ENCODE results near the gene GHRL.
"Not testable (repeated sequence)": the region's sequence is repeated elsewhere in the genome, so short reads cannot be mapped to it uniquely, and the experiment has no call there.

The GHRL gene

GRCh38 chr3:10273702-10274305 lies 18.9 kb downstream of the GHRL start:
- no peak for DNase-seq (ENCODE audit: low read depth, low spot score)

- DNase-seq (ENCODE audit: low read depth, low spot score), result no peak
Observed at GRCh38 chr3:10272977-10273376, 19.8 kb downstream of the GHRL start.

- DNase-seq (ENCODE audit: low read depth, low spot score), result not testable (repeated sequence)
Observed at GRCh38 chr3:10272476-10272875, 20.3 kb downstream of the GHRL start.

GRCh38 chr3:10269443-10269842 lies 23.3 kb downstream of the GHRL start:
- DNase-seq (ENCODE audit: low read depth, low spot score), result no peak

- DNase-seq (ENCODE audit: low read depth, low spot score), result no peak
Observed at GRCh38 chr3:10268930-10269329, 23.8 kb downstream of the GHRL start.

- DNase-seq (ENCODE audit: low read depth, low spot score), result no peak
Observed at GRCh38 chr3:10268116-10268515, 24.6 kb downstream of the GHRL start.

GRCh38 chr3:10266936-10267335 lies 25.8 kb downstream of the GHRL start:
- DNase-seq (ENCODE audit: low read depth, low spot score), result not testable (repeated sequence)

- DNase-seq (ENCODE audit: low read depth, low spot score), result no peak
Observed at GRCh38 chr3:10265833-10266232, 26.9 kb downstream of the GHRL start.

- DNase-seq (ENCODE audit: low read depth, low spot score), result peak; percentile 43
Observed at GRCh38 chr3:10263646-10264363, 28.9 kb downstream of the GHRL start.

GRCh38 chr3:10262027-10262426 lies 30.7 kb downstream of the GHRL start:
- no peak for DNase-seq (ENCODE audit: low read depth, low spot score)

- DNase-seq (ENCODE audit: low read depth, low spot score), result no peak
Observed at GRCh38 chr3:10260211-10260701, 32.5 kb downstream of the GHRL start.

- DNase-seq (ENCODE audit: low read depth, low spot score), result no peak
Observed at GRCh38 chr3:10259798-10260197, 32.9 kb downstream of the GHRL start.

- DNase-seq (ENCODE audit: low read depth, low spot score), result no peak
Observed at GRCh38 chr3:10259036-10259435, 33.7 kb downstream of the GHRL start.

GRCh38 chr3:10255835-10256234 lies 36.9 kb downstream of the GHRL start:
- no peak for DNase-seq (ENCODE audit: low read depth, low spot score)

- no peak for DNase-seq (ENCODE audit: low read depth, low spot score)
Observed at GRCh38 chr3:10253731-10254130, 39.0 kb downstream of the GHRL start.

GRCh38 chr3:10251006-10251405 lies 41.7 kb downstream of the GHRL start:
- no peak for DNase-seq (ENCODE audit: low read depth, low spot score)

GRCh38 chr3:10249833-10250232 lies 42.9 kb downstream of the GHRL start:
- no peak for DNase-seq (ENCODE audit: low read depth, low spot score)

- no peak for DNase-seq (ENCODE audit: low read depth, low spot score)
Observed at GRCh38 chr3:10248984-10249748, 43.6 kb downstream of the GHRL start.

- peak; percentile 84 for DNase-seq (ENCODE audit: low read depth, low spot score)
Observed at GRCh38 chr3:10248184-10248983, 44.4 kb downstream of the GHRL start, which contains the start of gene TATDN2. TATDN2 (plus strand) TSS chr3:10248459; CDS start chr3:10249201, 742 bp downstream.

GRCh38 chr3:10247679-10248183 lies 45.0 kb downstream of the GHRL start:
- no peak for DNase-seq (ENCODE audit: low read depth, low spot score)

- no peak for DNase-seq (ENCODE audit: low read depth, low spot score)
Observed at GRCh38 chr3:10245081-10245712, 47.5 kb downstream of the GHRL start.

Measured in activated naive CD8-positive, alpha-beta T cell treated with anti-CD3 and anti-CD28 coated beads, Interleukin-2, amount 50 U/mL, for 16 hours (primary cell).